Astrocyte (in vitro differentiated cells and primary cell): ENCODE measurements around the gene SUSD2. TPM values are rescaled to one million over a fixed set of nuclear protein-coding genes. Genes with fewer than 3 reads are reported as not detected.

Experiments
- DNase-seq: peaks from one replicate; pipeline ENCODE4 v3.0.0-alpha.2; 2010; ENCODE audit warnings: low read depth
- FAIRE-seq: peaks from 2 replicates; lab custom pipeline; 2011; peaks lifted over from hg19 to GRCh38; lab: Jason Lieb, UNC
- H2AFZ ChIP-seq: 2 replicates; pipeline ENCODE4 v1.6.0; 2012; ENCODE audit warnings: low read depth, low read length, inconsistent platforms
- H3K27ac ChIP-seq: 2 replicates; pipeline ENCODE4 v1.5.1; 2011; ENCODE audit warnings: low read depth, low read length, inconsistent platforms
- H3K27me3 ChIP-seq: 2 replicates; pipeline ENCODE4 v1.6.0; 2011; ENCODE audit warnings: low read length, inconsistent platforms; ENCODE audit not compliant: insufficient read depth
- H3K36me3 ChIP-seq: 2 replicates; pipeline ENCODE4 v1.5.1; 2011; ENCODE audit warnings: low read length, inconsistent platforms; ENCODE audit not compliant: insufficient read depth
- H3K4me1 ChIP-seq: 2 replicates; pipeline ENCODE4 v1.5.1; 2011; ENCODE audit warnings: low read length, inconsistent platforms; ENCODE audit not compliant: insufficient read depth
- H3K4me2 ChIP-seq: 2 replicates; pipeline ENCODE4 v1.6.0; 2012; ENCODE audit warnings: low read length, inconsistent platforms
- H3K4me3 ChIP-seq: 2 replicates; pipeline ENCODE4 v1.5.1; 2011; ENCODE audit warnings: low read depth, mild to moderate bottlenecking, low read length, inconsistent platforms; ENCODE audit not compliant: insufficient read depth
- H3K79me2 ChIP-seq: 2 replicates; pipeline ENCODE4 v1.6.0; 2012; ENCODE audit warnings: mild to moderate bottlenecking, low read length, inconsistent platforms; ENCODE audit not compliant: insufficient read depth
- H3K9ac ChIP-seq: 2 replicates; pipeline ENCODE4 v1.6.0; 2012; ENCODE audit warnings: mild to moderate bottlenecking, low read length, inconsistent platforms
- H3K9me3 ChIP-seq: 2 replicates; pipeline ENCODE4 v1.5.1; 2012; ENCODE audit warnings: low read depth, mild to moderate bottlenecking, low read length, inconsistent platforms; ENCODE audit not compliant: insufficient read depth
- H4K20me1 ChIP-seq: 2 replicates; pipeline ENCODE4 v1.6.0; 2012; ENCODE audit warnings: low read length, inconsistent platforms; ENCODE audit not compliant: insufficient read depth
- H3K27ac Mint-ChIP-seq: one replicate; pipeline ENCODE4 v1.8.0; 2021; ENCODE audit warnings: mild to moderate bottlenecking, mixed read lengths; ENCODE audit not compliant: unreplicated experiment
- H3K27me3 Mint-ChIP-seq: one replicate; pipeline ENCODE4 v1.8.0; 2021; ENCODE audit warnings: low read depth, mixed read lengths; ENCODE audit not compliant: unreplicated experiment
- H3K36me3 Mint-ChIP-seq: one replicate; pipeline ENCODE4 v1.8.0; 2021; ENCODE audit warnings: low read depth, mixed read lengths; ENCODE audit not compliant: unreplicated experiment
- H3K4me1 Mint-ChIP-seq: one replicate; pipeline ENCODE4 v1.8.0; 2021; ENCODE audit warnings: low read depth, mixed read lengths; ENCODE audit not compliant: unreplicated experiment
- H3K4me3 Mint-ChIP-seq: one replicate; pipeline ENCODE4 v1.8.0; 2021; ENCODE audit warnings: mild to moderate bottlenecking, moderate library complexity, mixed read lengths; ENCODE audit not compliant: unreplicated experiment
- H3K9me3 Mint-ChIP-seq: one replicate; pipeline ENCODE4 v1.8.0; 2021; ENCODE audit warnings: mild to moderate bottlenecking, mixed read lengths; ENCODE audit not compliant: unreplicated experiment
- EZH2 ChIP-seq: IDR thresholded peaks from 2 replicates; pipeline ENCODE4 v1.6.1; 2012; ENCODE audit warnings: mild to moderate bottlenecking, low read length, inconsistent platforms; ENCODE audit not compliant: insufficient read depth
- total RNA-seq: library from RNA; stranded (reverse); gene quantifications from 2 replicates; pipeline ENCODE4 v1.2.1, GENCODE V29; 2021
- TF ChIP-seq, protein P1 (sequence below): IDR thresholded peaks from 2 replicates; pipeline ENCODE4 v1.5.1; 2011; ENCODE audit warnings: low read depth, mild to moderate bottlenecking, inconsistent platforms, low read length, moderate library complexity; ENCODE audit not compliant: insufficient read depth

SUSD2 gene
- total RNA-seq, 1 donor from 2014 or later: 0.77 TPM

DNA sequence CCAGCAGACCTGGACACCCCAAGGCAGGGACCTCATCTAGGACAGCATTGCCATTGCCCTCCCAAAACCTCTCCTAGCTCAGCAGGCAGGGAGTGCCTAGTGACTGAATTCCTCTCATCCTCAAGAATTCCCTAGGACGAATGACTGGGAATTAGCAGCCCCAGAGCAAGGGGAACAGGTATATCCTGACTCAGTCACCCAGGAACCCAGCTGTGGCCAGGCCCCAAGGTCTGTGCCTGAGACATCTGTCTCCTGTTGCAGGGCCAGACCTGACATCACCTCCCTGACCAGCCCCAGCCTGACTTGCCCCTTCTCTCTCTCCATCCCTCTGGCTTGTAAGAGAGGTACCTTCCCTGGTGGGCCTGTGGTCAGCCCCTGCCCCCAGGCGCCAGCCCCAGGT, 39.0 kb upstream of the SUSD2 start:
- Mint-ChIP-seq H3K9me3 (no peaks in the 10 kb centered on the region), H3K4me3 (no peak overlapping the region), H3K36me3 (peaks cover 14% of the 10 kb centered on the region), H3K27ac (no peak overlapping the region), H3K27me3 (no peaks in the 10 kb centered on the region), H3K4me1 (peaks cover 17% of the 10 kb centered on the region)
- Histone ChIP-seq H3K9ac (no peak overlapping the region), H3K4me2 (no peak overlapping the region), H3K79me2 (no peaks in the 10 kb centered on the region), H3K4me1 (peaks cover 28% of the 10 kb centered on the region), H2AFZ (no peak overlapping the region), H3K27me3 (no peaks in the 10 kb centered on the region), H3K4me3 (no peak overlapping the region), H3K27ac (no peak overlapping the region), H3K36me3 (no peaks in the 10 kb centered on the region), H4K20me1 (peaks cover 57% of the 10 kb centered on the region), H3K9me3 (no peaks in the 10 kb centered on the region)
- DNase-seq: no peak
- no peak for TF ChIP-seq EZH2
- TF ChIP-seq, protein P1, sequence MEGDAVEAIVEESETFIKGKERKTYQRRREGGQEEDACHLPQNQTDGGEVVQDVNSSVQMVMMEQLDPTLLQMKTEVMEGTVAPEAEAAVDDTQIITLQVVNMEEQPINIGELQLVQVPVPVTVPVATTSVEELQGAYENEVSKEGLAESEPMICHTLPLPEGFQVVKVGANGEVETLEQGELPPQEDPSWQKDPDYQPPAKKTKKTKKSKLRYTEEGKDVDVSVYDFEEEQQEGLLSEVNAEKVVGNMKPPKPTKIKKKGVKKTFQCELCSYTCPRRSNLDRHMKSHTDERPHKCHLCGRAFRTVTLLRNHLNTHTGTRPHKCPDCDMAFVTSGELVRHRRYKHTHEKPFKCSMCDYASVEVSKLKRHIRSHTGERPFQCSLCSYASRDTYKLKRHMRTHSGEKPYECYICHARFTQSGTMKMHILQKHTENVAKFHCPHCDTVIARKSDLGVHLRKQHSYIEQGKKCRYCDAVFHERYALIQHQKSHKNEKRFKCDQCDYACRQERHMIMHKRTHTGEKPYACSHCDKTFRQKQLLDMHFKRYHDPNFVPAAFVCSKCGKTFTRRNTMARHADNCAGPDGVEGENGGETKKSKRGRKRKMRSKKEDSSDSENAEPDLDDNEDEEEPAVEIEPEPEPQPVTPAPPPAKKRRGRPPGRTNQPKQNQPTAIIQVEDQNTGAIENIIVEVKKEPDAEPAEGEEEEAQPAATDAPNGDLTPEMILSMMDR: no peak
- FAIRE-seq: no peak

DNA sequence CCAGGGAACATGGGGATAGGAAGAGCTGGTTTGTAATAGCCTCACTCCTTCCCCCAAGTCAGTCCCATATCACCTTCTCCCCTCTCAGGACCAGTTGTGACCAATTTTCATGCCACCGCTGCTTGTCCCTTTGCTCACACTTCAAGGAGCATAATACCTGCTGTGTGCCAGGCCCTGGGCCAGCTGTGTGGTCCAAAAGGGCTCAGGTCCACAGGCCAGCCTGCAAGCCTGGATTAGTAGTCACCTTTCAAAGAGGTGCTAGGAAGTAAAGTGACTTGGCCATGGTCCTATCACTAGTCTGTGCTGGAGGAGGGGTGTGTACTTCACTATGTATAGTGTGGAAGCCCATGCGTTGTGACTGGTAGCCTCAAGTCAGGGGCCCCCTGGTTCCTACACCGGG, 38.5 kb upstream of the SUSD2 start:
- Histone ChIP-seq H3K36me3 (no peaks in the 10 kb centered on the region), H3K27ac (no peak overlapping the region), H2AFZ (no peak overlapping the region), H3K4me2 (no peak overlapping the region), H3K4me3 (no peak overlapping the region), H3K9me3 (no peaks in the 10 kb centered on the region), H3K79me2 (no peaks in the 10 kb centered on the region), H3K4me1 (peaks cover 28% of the 10 kb centered on the region), H4K20me1 (peaks cover 57% of the 10 kb centered on the region), H3K27me3 (no peaks in the 10 kb centered on the region), H3K9ac (no peak overlapping the region)
- H3K27ac Mint-ChIP-seq: peak overlapping the region; percentile 72
- peak overlapping the region; percentile 5 for H3K4me3 Mint-ChIP-seq
- no peak for FAIRE-seq
- H3K9me3 Mint-ChIP-seq: no peaks in the 10 kb centered on the region
- TF ChIP-seq EZH2: no peak
- TF ChIP-seq, protein P1: no peak
- peaks cover 14% of the 10 kb centered on the region for H3K36me3 Mint-ChIP-seq
- no peaks in the 10 kb centered on the region for H3K27me3 Mint-ChIP-seq
- no peak for DNase-seq
- peaks cover 21% of the 10 kb centered on the region for H3K4me1 Mint-ChIP-seq

DNA sequence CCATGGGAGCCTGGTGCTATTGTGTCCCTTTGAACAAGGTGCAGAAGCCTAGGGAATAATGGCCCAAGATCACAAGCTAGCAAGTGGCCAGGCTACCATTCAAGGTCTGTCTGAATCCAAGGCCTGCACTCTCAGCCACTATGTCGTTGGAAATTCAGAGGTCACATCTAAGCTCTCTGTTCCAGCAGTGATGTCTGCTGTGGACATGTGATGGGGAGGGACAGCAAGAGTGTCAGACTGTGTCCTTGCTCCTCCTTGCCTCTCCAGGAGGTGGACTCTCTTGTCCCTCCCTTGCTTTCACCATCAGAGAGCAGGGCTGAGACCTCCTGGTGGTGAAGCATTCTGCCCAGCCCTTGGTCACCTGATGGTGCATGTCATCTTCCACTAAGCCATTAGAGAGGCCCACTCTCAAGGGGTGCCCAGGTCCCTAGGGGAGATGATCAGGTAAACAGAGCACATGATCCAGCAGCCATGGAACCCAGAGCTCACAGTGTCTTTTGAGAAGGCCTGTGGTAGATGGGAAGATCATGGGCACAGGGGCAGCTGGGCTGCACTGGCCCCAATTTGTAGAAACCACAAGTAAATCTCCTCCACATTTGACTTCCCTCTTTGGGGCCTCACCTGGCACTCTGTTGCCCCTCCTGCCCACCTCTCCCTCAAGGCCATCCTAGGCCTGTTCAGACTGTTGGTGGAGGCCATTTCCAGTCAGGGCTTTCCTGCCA, 37.1 kb upstream of the SUSD2 start:
- Mint-ChIP-seq H3K4me1 (peaks cover 21% of the 10 kb centered on the region), H3K4me3 (no peak overlapping the region), H3K27ac (no peak overlapping the region), H3K9me3 (no peaks in the 10 kb centered on the region), H3K27me3 (no peaks in the 10 kb centered on the region), H3K36me3 (peaks cover 14% of the 10 kb centered on the region)
- DNase-seq: no peak
- H3K4me3 ChIP-seq: no peak overlapping the region
- peaks cover 2% of the 10 kb centered on the region for H3K36me3 ChIP-seq
- H3K9me3 ChIP-seq: no peaks in the 10 kb centered on the region
- no peaks in the 10 kb centered on the region for H3K27me3 ChIP-seq
- TF ChIP-seq EZH2: no peak
- TF ChIP-seq, protein P1: no peak
- H3K79me2 ChIP-seq: no peaks in the 10 kb centered on the region
- no peak overlapping the region for H2AFZ ChIP-seq
- no peak overlapping the region for H3K9ac ChIP-seq
- no peak overlapping the region for H3K4me2 ChIP-seq
- peaks cover 64% of the 10 kb centered on the region for H4K20me1 ChIP-seq
- H3K4me1 ChIP-seq: peaks cover 28% of the 10 kb centered on the region
- no peak for FAIRE-seq
- H3K27ac ChIP-seq: no peak overlapping the region
